GM19468 (cell line): ENCODE measurements around the gene LTB.

ENCODE experiments used
- ATAC-seq: cut with Tn5 transposase; IDR thresholded peaks from one replicate; pipeline ENCODE4 v1.9.1; 2021; ENCODE audit warnings: mild to moderate bottlenecking, moderate library complexity, moderate number of reproducible peaks; ENCODE audit not compliant: unreplicated experiment; ENCODE audit errors: extremely low read depth

The LTB gene

GRCh38 chr6:31532644-31533454 lies 49.4 kb downstream of the LTB start:
- ATAC-seq: no peak

DNA sequence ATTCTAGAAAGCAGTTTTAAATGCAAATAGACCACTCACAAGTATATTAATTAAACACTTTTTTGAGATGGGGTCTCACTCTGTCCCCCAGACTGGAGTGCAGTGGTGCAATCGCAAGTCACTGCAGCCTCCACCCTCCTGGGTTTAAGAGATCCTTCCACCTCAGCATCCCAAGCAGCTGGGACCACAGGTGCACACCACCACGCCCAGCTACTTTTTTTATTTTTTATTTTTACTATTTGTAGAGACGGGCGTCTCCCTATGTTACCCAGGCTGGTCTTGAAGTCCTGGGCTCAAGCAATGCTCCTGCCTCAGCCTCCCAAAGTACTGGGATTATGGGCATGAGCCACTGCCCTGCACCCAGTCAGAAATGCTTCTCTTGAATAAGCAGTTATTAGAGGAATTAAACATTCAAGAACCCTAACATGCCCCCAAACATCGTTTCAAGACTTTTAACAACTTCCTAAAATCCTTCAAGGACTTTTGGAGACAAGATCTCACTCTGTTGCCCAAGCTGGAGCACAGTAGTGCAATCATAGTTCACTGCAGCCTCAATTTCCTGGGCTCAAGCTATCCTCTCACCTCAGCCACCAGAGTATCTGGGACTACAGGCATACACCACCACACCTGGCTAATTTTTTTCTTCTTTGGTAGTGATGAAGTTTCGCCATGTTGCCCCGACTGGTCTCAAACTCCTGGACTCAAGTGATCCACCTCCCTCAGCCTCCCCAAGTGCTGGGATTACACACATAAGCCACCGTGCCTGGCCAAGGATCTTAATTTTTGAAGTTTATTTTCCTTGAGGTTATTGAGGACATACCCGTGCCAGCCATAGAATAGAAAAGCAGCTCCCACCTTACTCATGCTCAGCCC lies 50.2 kb downstream of the LTB start:
- ATAC-seq: no peak

GRCh38 chr6:31531162-31531561 lies 51.1 kb downstream of the LTB start:
- no peak for ATAC-seq

DNA sequence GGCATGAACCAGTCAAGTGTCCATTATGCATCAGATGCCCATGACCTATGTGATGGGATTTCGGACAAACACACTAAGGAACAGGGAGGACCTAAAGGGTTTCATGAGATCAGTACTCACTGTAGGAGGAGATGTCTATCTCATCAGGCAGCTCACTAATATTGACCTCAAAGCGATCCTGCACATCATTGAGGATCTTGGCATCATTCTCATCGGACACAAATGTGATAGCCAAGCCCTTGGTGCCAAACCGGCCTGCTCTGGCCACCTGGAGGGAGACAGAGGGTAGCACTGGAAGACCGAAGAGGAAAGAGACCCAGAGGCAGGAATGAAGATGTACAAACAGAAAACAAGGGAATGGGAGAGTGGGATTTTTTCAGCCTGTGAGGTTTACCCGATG lies 51.6 kb downstream of the LTB start:
- ATAC-seq: no peak
